HepG2 (cell line): ENCODE results near the gene CACNA2D3. TPM values are rescaled to one million over a fixed set of nuclear protein-coding genes. Genes with fewer than 3 reads are reported as not detected.
A peak's percentile ranks its signal among the peaks of the same experiment; 100 is the strongest.

Experiments used
- ATAC-seq: fragments of 200-7000 bp; cut with Tn5 transposase; 3 replicates; pipeline ENCODE4 v1.9.1; 2020; ENCODE audit warnings: mild to moderate bottlenecking, moderate library complexity
- BruUV-seq: library from RNA; stranded (reverse); fragments of 400-500 nt; replicated peaks from 2 replicates; lab custom pipeline; 2021; lab: Mats Ljungman, UMichigan
- CTCF ChIA-PET: fragments of 300-600 bp; formaldehyde crosslinking; extraction: SDS; loops from one replicate; lab custom pipeline; 2021; ENCODE audit warnings: low total read pairs, inconsistent platforms, low intra/inter-chr PET ratio; lab: Yijun Ruan, JAX
- POLR2A ChIA-PET: fragments of 350-600 bp; sonication (Branson Sonifier 250); formaldehyde crosslinking; loops from one replicate; lab custom pipeline; 2020; ENCODE audit warnings: antibody characterized with exemption, inconsistent platforms; lab: Yijun Ruan, JAX
- DNase-seq: peaks from one replicate; pipeline ENCODE4 v3.0.0-alpha.2; 2015; ENCODE audit warnings: low spot score
- FAIRE-seq: peaks from 3 replicates; lab custom pipeline; 2011; peaks lifted over from hg19 to GRCh38; lab: Jason Lieb, UNC
- H2AFZ ChIP-seq: one replicate; pipeline ENCODE4 v1.6.1; 2011; ENCODE audit warnings: low read length, inconsistent platforms
- H3K27ac ChIP-seq: fragments of 300-600 bp; 3 replicates; pipeline ENCODE4 v1.8.0; 2011; ENCODE audit warnings: mixed run types, mild to moderate bottlenecking, mixed read lengths, low read length, inconsistent platforms; ENCODE audit not compliant: insufficient read depth; ENCODE audit errors: extremely low read length
- H3K27me3 ChIP-seq, 2 experiments: fragments of 200-600 bp in 1 of 2; 2 replicates in 1 of 2; 3 replicates in 1 of 2; pipeline versions ENCODE4 v1.6.0 to v1.8.0; 2011; ENCODE audit warnings: low read length in 2 of 2, mild to moderate bottlenecking in 2 of 2, moderate library complexity in 2 of 2, inconsistent platforms in 1 of 2; ENCODE audit not compliant: insufficient read depth in 2 of 2, control insufficient read depth in 1 of 2
- H3K36me3 ChIP-seq, 2 experiments: fragments of 200-600 bp in 1 of 2; replicated peaks in 1 of 2; 2 replicates in 1 of 2; 3 replicates in 1 of 2; pipeline versions ENCODE4 v1.5.1 to v1.8.0; 2011; ENCODE audit warnings: low read length in 2 of 2, inconsistent platforms in 1 of 2; ENCODE audit not compliant: insufficient read depth in 2 of 2, control insufficient read depth in 1 of 2
- H3K4me1 ChIP-seq: 2 replicates; pipeline ENCODE4 v1.5.1; 2012; ENCODE audit warnings: low read length, inconsistent platforms; ENCODE audit not compliant: insufficient read depth
- H3K4me2 ChIP-seq: 2 replicates; pipeline ENCODE4 v1.6.0; 2011; ENCODE audit warnings: low read depth, low read length, inconsistent platforms
- H3K4me3 ChIP-seq, 3 experiments: fragments of 200-600 bp in 1 of 3; sonication (generic), shearing (Covaris generic) in 1 of 3; replicated peaks in 1 of 3; 2 replicates each; pipeline ENCODE4 v1.5.1; 2011 to 2016; ENCODE audit warnings: low read length in 3 of 3, inconsistent platforms in 2 of 3, low read depth in 2 of 3, mild to moderate bottlenecking in 2 of 3, control low read depth in 1 of 3, mixed read lengths in 1 of 3; ENCODE audit not compliant: insufficient read depth in 1 of 3
- H3K79me2 ChIP-seq: one replicate; pipeline ENCODE4 v1.6.1; 2011; ENCODE audit warnings: low read length, inconsistent platforms; ENCODE audit not compliant: insufficient read depth
- H3K9ac ChIP-seq: 2 replicates; pipeline ENCODE4 v1.6.0; 2011; ENCODE audit warnings: mild to moderate bottlenecking, low read depth, low read length, inconsistent platforms; ENCODE audit not compliant: insufficient read depth
- H3K9me3 ChIP-seq: 2 replicates; pipeline ENCODE4 v1.5.1; 2012; ENCODE audit warnings: mild to moderate bottlenecking, low read length
- H4K20me1 ChIP-seq: 2 replicates; pipeline ENCODE4 v1.6.0; 2011; ENCODE audit warnings: inconsistent platforms, mild to moderate bottlenecking, low read length, moderate library complexity; ENCODE audit not compliant: insufficient read depth
- BORCS8-MEF2B ChIP-seq: sonication (generic); formaldehyde crosslinking; IDR thresholded peaks from 2 replicates; pipeline ENCODE4 v1.8.0; 2022; ENCODE audit warnings: mild to moderate bottlenecking, missing genetic modification reagents
- CSRNP2 ChIP-seq: sonication (generic); formaldehyde crosslinking; conservative IDR thresholded peaks from 2 replicates; pipeline ENCODE4 v1.8.0; 2022; ENCODE audit warnings: low read depth, missing genetic modification reagents
- EP300 ChIP-seq, 3 experiments: sonication (generic) in 1 of 3; formaldehyde crosslinking in 1 of 3; IDR thresholded peaks; 2 replicates each; pipeline versions ENCODE4 v1.5.1 to v1.6.1; 2011 to 2020; ENCODE audit warnings: low read depth in 2 of 3, low read length in 2 of 3, borderline replicate concordance in 1 of 3, improper control_type of control experiment in 1 of 3, mild to moderate bottlenecking in 1 of 3, missing genetic modification reagents in 1 of 3, moderate library complexity in 1 of 3
- EZH2 ChIP-seq: conservative IDR thresholded peaks from 2 replicates; pipeline ENCODE4 v1.6.1; 2012; ENCODE audit warnings: mild to moderate bottlenecking, low read depth, low read length, moderate library complexity
- FOXA3 ChIP-seq: IDR thresholded peaks from 2 replicates; pipeline ENCODE4 v1.6.1; 2016; ENCODE audit warnings: missing genetic modification reagents, missing compliant biosample characterization
- FOXP4 ChIP-seq: sonication (generic); formaldehyde crosslinking; IDR thresholded peaks from 2 replicates; pipeline ENCODE4 v1.4.0; 2020; ENCODE audit warnings: missing genetic modification reagents
- HDAC1 ChIP-seq: sonication (generic); formaldehyde crosslinking; IDR thresholded peaks from 2 replicates; pipeline ENCODE4 v1.5.1; 2020; ENCODE audit warnings: mild to moderate bottlenecking, missing genetic modification reagents
- HMGA1 ChIP-seq: sonication (generic); formaldehyde crosslinking; conservative IDR thresholded peaks from 2 replicates; pipeline ENCODE4 v1.4.0; 2020; ENCODE audit warnings: missing genetic modification reagents
- JUN ChIP-seq: sonication (generic); formaldehyde crosslinking; IDR thresholded peaks from 2 replicates; pipeline ENCODE4 v1.4.0; 2020; ENCODE audit warnings: mild to moderate bottlenecking, missing genetic modification reagents
- NCOA2 ChIP-seq: sonication (generic); formaldehyde crosslinking; IDR thresholded peaks from 2 replicates; pipeline ENCODE4 v1.8.0; 2022; ENCODE audit warnings: inconsistent platforms
- NONO ChIP-seq, 2 experiments: fragments of 450-650 bp in 1 of 2; sonication (generic) in 1 of 2; formaldehyde crosslinking in 1 of 2; IDR thresholded peaks in 1 of 2; conservative IDR thresholded peaks in 1 of 2; 2 replicates each; pipeline versions ENCODE4 v1.6.1 to v1.8.0; 2017 to 2022; ENCODE audit warnings: mild to moderate bottlenecking in 1 of 2, missing genetic modification reagents in 1 of 2, moderate library complexity in 1 of 2
- TBX2 ChIP-seq: sonication (generic); formaldehyde crosslinking; IDR thresholded peaks from 2 replicates; pipeline ENCODE4 v1.5.0; 2020; ENCODE audit warnings: missing genetic modification reagents, mild to moderate bottlenecking, borderline replicate concordance
- ZNF251 ChIP-seq: sonication (generic); formaldehyde crosslinking; IDR thresholded peaks from 2 replicates; pipeline ENCODE4 v1.9.0; 2021; ENCODE audit warnings: mild to moderate bottlenecking, missing genetic modification reagents
- ZNF343 ChIP-seq: sonication (generic); formaldehyde crosslinking; IDR thresholded peaks from 2 replicates; pipeline ENCODE4 v1.4.0; 2020; ENCODE audit warnings: mild to moderate bottlenecking, missing genetic modification reagents
- ZNF878 ChIP-seq: sonication (generic); formaldehyde crosslinking; IDR thresholded peaks from 2 replicates; pipeline ENCODE4 v1.8.1; 2023; ENCODE audit warnings: mild to moderate bottlenecking, missing genetic modification reagents, moderate library complexity
- WGBS: methylation state at CpG from one replicate; pipeline ENCODE4 v1.1.6; 2017; ENCODE audit warnings: low lambda C conversion rate; 5-methylcytosine and 5-hydroxymethylcytosine counted together
- in situ Hi-C: cut with HindIII; loops from 2 replicates; pipeline ENCODE4 v1.10.0; 2017; ENCODE audit warnings: low pct_unique_long_range_greater_than_20kb; ENCODE audit not compliant: extremely low pct_ligation_motif_present
- intact Hi-C: fragments of 100-400 bp; cut with micrococcal nuclease; formaldehyde crosslinking; loops from one replicate; pipeline ENCODE4 v1.10.0; 2022; ENCODE audit not compliant: unreplicated experiment
- polyA plus RNA-seq, 8 experiments: library from polyadenylated mRNA; depleted of rRNA in 3 of 8; stranded (reverse) in 7 of 8; unstranded in 1 of 8; fragments of >200 nt; fragmentation: Illumina TruSeq in 4 of 8; extraction: Trizol in 4 of 8; gene quantifications; 2 replicates each; pipeline versions ENCODE4 v1.2.1 to v1.2.3, GENCODE V29; 2011 to 2016; ENCODE audit warnings: low read depth in 4 of 8, missing spikeins in 1 of 8, mixed read lengths in 1 of 8; ENCODE audit not compliant: insufficient read depth in 1 of 8
- total RNA-seq, 5 experiments: library from RNA; depleted of rRNA; stranded (reverse); fragments of >200 nt; fragmentation: Illumina TruSeq; extraction: Trizol; gene quantifications; 2 replicates each; pipeline ENCODE4 v1.2.3, GENCODE V29; 2016; ENCODE audit warnings: low read depth in 1 of 5
- TF ChIP-seq, protein P1 (sequence below): sonication (generic); formaldehyde crosslinking; IDR thresholded peaks from 2 replicates; pipeline ENCODE4 v1.5.0; 2020; ENCODE audit warnings: mild to moderate bottlenecking, missing genetic modification reagents, borderline replicate concordance

CACNA2D3 gene
- total and polyA plus RNA-seq, 2 of the 13 experiments (the other 11 are each of a cell fraction or from before 2014, with no cell fraction given), result not detected

DNA sequence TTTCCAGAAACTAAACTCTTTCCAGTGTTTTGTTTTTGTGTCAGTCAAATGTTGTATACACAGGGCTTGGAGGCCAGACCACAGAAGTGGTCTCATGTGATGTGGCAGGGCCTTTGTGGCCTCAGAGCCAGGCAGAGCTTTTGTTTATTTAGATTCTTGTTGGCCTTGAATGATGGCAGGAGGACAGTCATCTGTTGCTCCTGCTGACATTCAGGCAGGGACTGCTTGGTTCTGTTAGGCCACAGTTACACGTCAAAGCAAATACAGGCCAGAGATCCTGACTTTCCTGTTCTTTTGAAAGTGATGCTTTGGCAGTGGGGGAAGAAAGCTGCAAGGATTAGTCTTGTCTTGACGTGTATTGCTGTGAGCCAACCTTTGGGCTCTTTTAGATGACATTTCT is 325.1 kb downstream of the CACNA2D3 start:
- H4K20me1 ChIP-seq, result no peaks in the 10 kb centered on the region
- no peak overlapping the region for H3K4me2 ChIP-seq
- H3K4me3 ChIP-seq, result no peak overlapping the region
- no TSS peak for BruUV-seq
- CTCF ChIA-PET, result no interaction called here
- peaks cover 28% of the 10 kb centered on the region for H3K4me1 ChIP-seq
- no peak for FAIRE-seq
- no peaks in the 10 kb centered on the region for H3K36me3 ChIP-seq
- in situ Hi-C loops (no loop called here), intact Hi-C loops (no loop called here)
- H2AFZ ChIP-seq, result no peak overlapping the region
- H3K27me3 ChIP-seq, result no peaks in the 10 kb centered on the region; a peak in 1 of 5 replicates
- POLR2A ChIA-PET, result no interaction called here
- H3K79me2 ChIP-seq, result no peaks in the 10 kb centered on the region
- 0% methylated on average over 2 of the region's 2 CpGs for WGBS
- no peak overlapping the region for H3K9ac ChIP-seq
- peak; percentile 50 for DNase-seq
- H3K27ac ChIP-seq, result no peak overlapping the region
- H3K9me3 ChIP-seq, result no peaks in the 10 kb centered on the region
- ATAC-seq, result peak; percentile 43; the same call in 2 of the 3 replicates
- no peak for TF ChIP-seq ZNF343 (CRISPR knock-in tag)
- no peak for TF ChIP-seq BORCS8-MEF2B (CRISPR knock-in tag)
- TF ChIP-seq NONO (IDR thresholded peaks at IDR 0.05), result no peak
- TF ChIP-seq NONO (CRISPR knock-in tag; conservative IDR thresholded peaks at IDR 0.05), result no peak
- peak in 1 of 2 experiments; percentile 10; a peak in 1 of 4 replicates for TF ChIP-seq EP300 (IDR thresholded peaks at IDR 0.05; ENCODE audit: low read depth in 2 of 2, low read length in 2 of 2)
- no peak for TF ChIP-seq EP300 (CRISPR knock-in tag; IDR thresholded peaks at IDR 0.05; ENCODE audit: borderline replicate concordance)
- TF ChIP-seq HDAC1 (CRISPR knock-in tag), result no peak
- 0 out of 2 replicates have a peak, but pooled peaks have one; percentile 16 for TF ChIP-seq FOXP4
- TF ChIP-seq TBX2 (CRISPR knock-in tag), result no peak
- no peak for TF ChIP-seq HMGA1 (CRISPR knock-in tag)
- peak; percentile 29; the same call in 1 of the 2 replicates for TF ChIP-seq NCOA2 (CRISPR knock-in tag)
- TF ChIP-seq ZNF251 (CRISPR knock-in tag), result no peak
- no peak for TF ChIP-seq EZH2
- 0 out of 2 replicates have a peak, but pooled peaks have one; percentile 24 for TF ChIP-seq FOXA3 (CRISPR knock-in tag)
- TF ChIP-seq ZNF878 (CRISPR knock-in tag), result no peak
- TF ChIP-seq, protein P1, sequence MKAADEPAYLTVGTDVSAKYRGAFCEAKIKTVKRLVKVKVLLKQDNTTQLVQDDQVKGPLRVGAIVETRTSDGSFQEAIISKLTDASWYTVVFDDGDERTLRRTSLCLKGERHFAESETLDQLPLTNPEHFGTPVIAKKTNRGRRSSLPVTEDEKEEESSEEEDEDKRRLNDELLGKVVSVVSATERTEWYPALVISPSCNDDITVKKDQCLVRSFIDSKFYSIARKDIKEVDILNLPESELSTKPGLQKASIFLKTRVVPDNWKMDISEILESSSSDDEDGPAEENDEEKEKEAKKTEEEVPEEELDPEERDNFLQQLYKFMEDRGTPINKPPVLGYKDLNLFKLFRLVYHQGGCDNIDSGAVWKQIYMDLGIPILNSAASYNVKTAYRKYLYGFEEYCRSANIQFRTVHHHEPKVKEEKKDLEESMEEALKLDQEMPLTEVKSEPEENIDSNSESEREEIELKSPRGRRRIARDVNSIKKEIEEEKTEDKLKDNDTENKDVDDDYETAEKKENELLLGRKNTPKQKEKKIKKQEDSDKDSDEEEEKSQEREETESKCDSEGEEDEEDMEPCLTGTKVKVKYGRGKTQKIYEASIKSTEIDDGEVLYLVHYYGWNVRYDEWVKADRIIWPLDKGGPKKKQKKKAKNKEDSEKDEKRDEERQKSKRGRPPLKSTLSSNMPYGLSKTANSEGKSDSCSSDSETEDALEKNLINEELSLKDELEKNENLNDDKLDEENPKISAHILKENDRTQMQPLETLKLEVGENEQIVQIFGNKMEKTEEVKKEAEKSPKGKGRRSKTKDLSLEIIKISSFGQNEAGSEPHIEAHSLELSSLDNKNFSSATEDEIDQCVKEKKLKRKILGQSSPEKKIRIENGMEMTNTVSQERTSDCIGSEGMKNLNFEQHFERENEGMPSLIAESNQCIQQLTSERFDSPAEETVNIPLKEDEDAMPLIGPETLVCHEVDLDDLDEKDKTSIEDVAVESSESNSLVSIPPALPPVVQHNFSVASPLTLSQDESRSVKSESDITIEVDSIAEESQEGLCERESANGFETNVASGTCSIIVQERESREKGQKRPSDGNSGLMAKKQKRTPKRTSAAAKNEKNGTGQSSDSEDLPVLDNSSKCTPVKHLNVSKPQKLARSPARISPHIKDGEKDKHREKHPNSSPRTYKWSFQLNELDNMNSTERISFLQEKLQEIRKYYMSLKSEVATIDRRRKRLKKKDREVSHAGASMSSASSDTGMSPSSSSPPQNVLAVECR (CRISPR knock-in tag), result no peak
- no peak for TF ChIP-seq CSRNP2 (CRISPR knock-in tag)
- TF ChIP-seq JUN (CRISPR knock-in tag), result no peak
